ENCODE data around the gene LAX1.

GRCh38 chr1:203760506-203760905 is 4.5 kb upstream of the LAX1 start:
- TF ChIP-seq CTCF (conservative IDR thresholded peaks at IDR 0.05; ENCODE audit: low read length) = no peak
- TF ChIP-seq EZH2phosphoT487 (IDR thresholded peaks at IDR 0.05; ENCODE audit: borderline replicate concordance) = no peak
